ENCODE data around the gene HELZ. TPM values are rescaled to one million over a fixed set of nuclear protein-coding genes. Genes with fewer than 3 reads are reported as not detected.
"Not testable (repeated sequence)": the region's sequence is repeated elsewhere in the genome, so short reads cannot be mapped to it uniquely, and the experiment has no call there.

The HELZ gene
- total RNA-seq, 1 donor from 2014 or later: 65.8 TPM

GRCh38 chr17:67137860-67138259, 107.1 kb downstream of the HELZ start:
- Mint-ChIP-seq H3K27me3 (ENCODE audit: insufficient read depth) (no peaks in the 10 kb centered on the region), H3K36me3 (ENCODE audit: low read depth) (peaks cover 36% of the 10 kb centered on the region), H3K4me3 (no peak overlapping the region), H3K27ac (peak overlapping the region; percentile 30), H3K4me1 (ENCODE audit: low read depth) (peaks cover 33% of the 10 kb centered on the region), H3K9me3 (no peaks in the 10 kb centered on the region)
- intact Hi-C loops (cut with micrococcal nuclease): no loop called here
- DNase-seq (ENCODE audit: low spot score): no peak

DNA sequence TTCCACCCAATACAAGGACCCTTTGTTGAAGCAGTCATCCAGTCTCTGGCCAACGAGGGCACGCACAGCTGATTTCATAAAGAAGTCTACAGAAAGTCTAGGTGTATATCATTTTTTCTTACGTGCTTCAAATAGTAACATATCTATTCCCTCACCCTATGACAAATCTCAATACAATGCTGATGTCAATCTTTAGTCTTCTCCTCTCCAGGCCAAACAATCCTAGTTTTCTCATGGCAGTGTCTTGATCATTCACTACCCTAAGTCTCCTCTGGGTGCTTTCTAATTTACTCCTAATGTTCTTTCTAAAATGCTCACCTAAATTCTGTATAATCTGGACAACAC, 108.0 kb downstream of the HELZ start:
- H3K27ac Mint-ChIP-seq: no peak overlapping the region
- no peaks in the 10 kb centered on the region for H3K27me3 Mint-ChIP-seq (ENCODE audit: insufficient read depth)
- H3K36me3 Mint-ChIP-seq (ENCODE audit: low read depth): peaks cover 32% of the 10 kb centered on the region
- no peaks in the 10 kb centered on the region for H3K9me3 Mint-ChIP-seq
- no peak for DNase-seq (ENCODE audit: low spot score)
- H3K4me3 Mint-ChIP-seq: no peak overlapping the region
- H3K4me1 Mint-ChIP-seq (ENCODE audit: low read depth): peaks cover 33% of the 10 kb centered on the region
- intact Hi-C loops (cut with micrococcal nuclease): no loop called here

DNA sequence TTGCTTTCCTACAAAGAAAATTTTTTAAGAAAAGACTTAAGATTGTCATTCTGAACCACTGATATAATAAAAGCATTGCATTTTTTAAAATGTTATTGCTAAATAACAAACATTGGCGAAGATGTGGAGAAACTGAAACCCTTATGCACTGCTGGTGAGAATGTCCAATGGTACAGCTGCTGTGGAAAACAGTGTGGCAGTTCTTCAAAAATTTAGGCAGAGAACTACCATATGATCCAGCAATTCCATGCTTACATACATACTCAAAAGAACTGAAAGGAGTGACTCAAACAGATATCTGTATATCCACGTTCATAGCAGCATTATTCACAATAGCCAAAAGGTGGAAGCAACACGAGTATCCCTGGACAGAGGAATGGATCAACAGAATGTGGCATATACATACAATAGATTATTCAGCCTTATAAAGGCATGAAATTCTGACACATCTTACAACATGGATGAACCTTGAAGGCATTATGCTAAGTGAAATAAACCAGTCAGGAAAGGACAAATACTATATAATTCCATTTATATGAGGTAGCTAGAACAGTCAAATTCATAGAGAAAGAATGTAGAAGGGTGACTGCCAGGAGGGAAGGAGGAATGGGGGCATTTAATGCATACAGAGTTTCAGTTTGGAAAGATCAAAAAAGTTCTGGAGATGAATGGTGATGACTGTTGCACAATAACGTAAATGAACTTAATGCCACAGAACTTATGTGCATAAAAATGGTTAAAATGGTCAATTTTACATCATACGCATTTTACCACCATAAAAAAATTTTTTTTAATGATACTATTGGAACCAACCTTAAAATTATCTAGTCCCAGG, 108.6 kb downstream of the HELZ start:
- Mint-ChIP-seq H3K4me1 (ENCODE audit: low read depth) (peaks cover 33% of the 10 kb centered on the region), H3K36me3 (ENCODE audit: low read depth) (peaks cover 31% of the 10 kb centered on the region), H3K4me3 (no peak overlapping the region), H3K27ac (no peak overlapping the region), H3K27me3 (ENCODE audit: insufficient read depth) (no peaks in the 10 kb centered on the region), H3K9me3 (no peaks in the 10 kb centered on the region)
- DNase-seq (ENCODE audit: low spot score): no peak
- intact Hi-C loops (cut with micrococcal nuclease): no loop called here

- Mint-ChIP-seq H3K4me3 (no peak overlapping the region), H3K27me3 (ENCODE audit: insufficient read depth) (no peaks in the 10 kb centered on the region), H3K36me3 (ENCODE audit: low read depth) (peaks cover 28% of the 10 kb centered on the region), H3K4me1 (ENCODE audit: low read depth) (peaks cover 6% of the 10 kb centered on the region), H3K9me3 (no peaks in the 10 kb centered on the region), H3K27ac (no peak overlapping the region)
- intact Hi-C loops (cut with micrococcal nuclease): no loop called here
- DNase-seq (ENCODE audit: low spot score): no peak
Observed at GRCh38 chr17:67133161-67133560, 111.8 kb downstream of the HELZ start.

DNA sequence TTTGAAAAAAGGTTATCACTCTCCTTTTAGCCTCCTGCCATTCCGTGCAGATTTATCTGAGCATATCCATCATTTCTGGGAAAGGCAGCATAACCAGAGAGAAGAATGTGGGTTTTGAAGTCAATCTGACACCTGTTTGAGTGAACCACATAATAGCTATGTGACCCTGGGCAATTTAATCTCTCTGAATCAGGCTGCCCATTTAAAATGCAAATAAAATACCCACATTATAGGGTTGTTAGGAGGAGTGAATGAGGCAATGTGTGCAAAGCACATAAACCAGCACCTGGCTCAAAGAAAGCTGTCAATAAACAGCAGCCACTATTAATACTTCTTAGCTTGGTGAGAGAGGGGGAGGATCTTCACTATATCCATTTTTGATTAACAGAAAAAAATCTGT, 112.6 kb downstream of the HELZ start:
- Mint-ChIP-seq H3K4me3 (no peak overlapping the region), H3K9me3 (no peaks in the 10 kb centered on the region), H3K27me3 (ENCODE audit: insufficient read depth) (no peaks in the 10 kb centered on the region), H3K36me3 (ENCODE audit: low read depth) (peaks cover 28% of the 10 kb centered on the region), H3K27ac (no peak overlapping the region), H3K4me1 (ENCODE audit: low read depth) (no peaks in the 10 kb centered on the region)
- intact Hi-C loops (cut with micrococcal nuclease): no loop called here
- DNase-seq (ENCODE audit: low spot score): no peak

GRCh38 chr17:67130768-67131167, 114.2 kb downstream of the HELZ start:
- Mint-ChIP-seq H3K27ac (no peak overlapping the region), H3K4me3 (no peak overlapping the region), H3K36me3 (ENCODE audit: low read depth) (peaks cover 20% of the 10 kb centered on the region), H3K27me3 (ENCODE audit: insufficient read depth) (no peaks in the 10 kb centered on the region), H3K4me1 (ENCODE audit: low read depth) (no peaks in the 10 kb centered on the region), H3K9me3 (no peaks in the 10 kb centered on the region)
- DNase-seq (ENCODE audit: low spot score): no peak
- intact Hi-C loops (cut with micrococcal nuclease): no loop called here

DNA sequence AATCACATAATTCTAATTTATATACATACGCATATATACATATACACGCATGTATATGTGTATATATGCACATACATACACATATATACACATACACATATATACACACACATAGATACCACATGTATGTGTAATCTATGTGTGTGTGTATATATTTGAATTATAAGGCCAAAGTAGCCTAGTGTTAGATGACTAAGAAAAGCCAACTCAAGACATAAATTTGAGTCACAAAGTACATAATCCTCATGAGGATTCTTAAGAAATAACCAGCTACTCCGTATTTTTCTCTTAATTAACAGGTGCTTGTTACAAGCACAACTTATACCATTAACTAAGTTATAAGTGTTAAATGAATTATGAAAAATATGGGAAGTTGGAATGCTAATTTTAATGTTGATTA, 115.7 kb downstream of the HELZ start:
- no peak for DNase-seq (ENCODE audit: low spot score)
- no peaks in the 10 kb centered on the region for H3K9me3 Mint-ChIP-seq
- H3K36me3 Mint-ChIP-seq (ENCODE audit: low read depth): peaks cover 13% of the 10 kb centered on the region
- no peak overlapping the region for H3K4me3 Mint-ChIP-seq
- intact Hi-C loops (cut with micrococcal nuclease): no loop called here
- H3K27me3 Mint-ChIP-seq (ENCODE audit: insufficient read depth): no peaks in the 10 kb centered on the region
- no peaks in the 10 kb centered on the region for H3K4me1 Mint-ChIP-seq (ENCODE audit: low read depth)
- no peak overlapping the region for H3K27ac Mint-ChIP-seq

DNA sequence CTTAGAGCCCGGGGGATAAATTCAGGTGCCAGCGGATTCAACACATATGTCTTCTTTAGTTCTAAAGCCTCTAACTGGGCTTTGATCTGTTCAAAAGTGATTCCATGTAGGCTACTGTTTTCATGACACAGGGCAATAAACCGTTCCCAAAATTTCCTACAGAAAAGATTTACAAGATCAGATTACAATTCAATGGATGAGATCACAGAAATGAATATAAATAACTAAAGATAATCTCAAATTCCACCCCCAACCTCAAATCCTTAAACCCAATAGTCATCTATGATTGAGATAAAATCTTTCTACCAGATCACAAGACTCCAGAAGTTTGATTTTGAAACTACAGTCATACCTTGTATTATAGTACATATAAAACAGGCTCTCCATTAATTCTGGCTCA, 116.3 kb downstream of the HELZ start:
- DNase-seq (ENCODE audit: low spot score): no peak
- Mint-ChIP-seq H3K27ac (no peak overlapping the region), H3K27me3 (ENCODE audit: insufficient read depth) (no peaks in the 10 kb centered on the region), H3K4me3 (no peak overlapping the region), H3K36me3 (ENCODE audit: low read depth) (peaks cover 12% of the 10 kb centered on the region), H3K9me3 (no peaks in the 10 kb centered on the region), H3K4me1 (ENCODE audit: low read depth) (no peaks in the 10 kb centered on the region)
- intact Hi-C loops (cut with micrococcal nuclease): no loop called here

- intact Hi-C loops (cut with micrococcal nuclease): no loop called here
Observed at GRCh38 chr17:67127925-67128324, 117.1 kb downstream of the HELZ start.

GRCh38 chr17:67126983-67127382, 118.0 kb downstream of the HELZ start:
- Mint-ChIP-seq H3K36me3 (ENCODE audit: low read depth) (peaks cover 13% of the 10 kb centered on the region), H3K27me3 (ENCODE audit: insufficient read depth) (no peaks in the 10 kb centered on the region), H3K9me3 (no peaks in the 10 kb centered on the region), H3K27ac (no peak overlapping the region), H3K4me1 (ENCODE audit: low read depth) (no peaks in the 10 kb centered on the region), H3K4me3 (no peak overlapping the region)
- DNase-seq (ENCODE audit: low spot score): no peak
- intact Hi-C loops (cut with micrococcal nuclease): no loop called here

More at GRCh38 chr17:67127925-67128324, 117.1 kb downstream of the HELZ start:
- Mint-ChIP-seq H3K36me3 (ENCODE audit: low read depth) (peaks cover 13% of the 10 kb centered on the region), H3K9me3 (no peaks in the 10 kb centered on the region), H3K27me3 (ENCODE audit: insufficient read depth) (no peaks in the 10 kb centered on the region), H3K4me1 (ENCODE audit: low read depth) (no peaks in the 10 kb centered on the region), H3K4me3 (no peak overlapping the region), H3K27ac (no peak overlapping the region)
- DNase-seq (ENCODE audit: low spot score): no peak

GRCh38 chr17:67126543-67126942, 118.5 kb downstream of the HELZ start:
- H3K36me3 Mint-ChIP-seq (ENCODE audit: low read depth): peaks cover 13% of the 10 kb centered on the region
- H3K9me3 Mint-ChIP-seq; intact Hi-C loops (cut with micrococcal nuclease); H3K4me3 Mint-ChIP-seq; H3K4me1 Mint-ChIP-seq (ENCODE audit: low read depth); H3K27ac Mint-ChIP-seq; H3K27me3 Mint-ChIP-seq (ENCODE audit: insufficient read depth); DNase-seq (ENCODE audit: low spot score): not testable (repeated sequence)

DNA sequence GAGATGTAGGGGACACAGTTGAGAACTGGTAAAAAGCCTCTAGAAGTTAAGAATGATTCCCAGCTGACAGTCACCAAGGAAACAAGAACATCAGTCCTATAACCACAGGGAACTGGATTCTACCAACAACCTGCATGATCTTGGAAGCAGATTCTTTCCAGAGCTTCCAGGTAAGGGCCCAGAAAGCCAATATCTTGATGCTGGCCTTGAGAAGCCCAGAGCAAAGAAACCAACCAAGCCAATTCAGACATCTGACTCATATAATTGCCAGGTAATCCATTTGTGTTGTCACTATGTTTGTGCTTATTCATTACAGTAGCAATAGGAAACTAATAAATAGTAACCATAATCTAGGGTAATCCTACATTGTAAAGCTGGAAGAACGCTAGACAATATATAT, 119.1 kb downstream of the HELZ start:
- peaks cover 20% of the 10 kb centered on the region for H3K36me3 Mint-ChIP-seq (ENCODE audit: low read depth)
- no peak for DNase-seq (ENCODE audit: low spot score)
- H3K27ac Mint-ChIP-seq: no peak overlapping the region
- no peak overlapping the region for H3K4me3 Mint-ChIP-seq
- H3K4me1 Mint-ChIP-seq (ENCODE audit: low read depth): no peaks in the 10 kb centered on the region
- intact Hi-C loops (cut with micrococcal nuclease): no loop called here
- no peaks in the 10 kb centered on the region for H3K27me3 Mint-ChIP-seq (ENCODE audit: insufficient read depth)
- no peaks in the 10 kb centered on the region for H3K9me3 Mint-ChIP-seq

- Mint-ChIP-seq H3K4me3 (no peak overlapping the region), H3K27me3 (ENCODE audit: insufficient read depth) (no peaks in the 10 kb centered on the region), H3K36me3 (ENCODE audit: low read depth) (peaks cover 25% of the 10 kb centered on the region), H3K9me3 (no peaks in the 10 kb centered on the region), H3K4me1 (ENCODE audit: low read depth) (no peaks in the 10 kb centered on the region), H3K27ac (no peak overlapping the region)
- intact Hi-C loops (cut with micrococcal nuclease): no loop called here
- no peak for DNase-seq (ENCODE audit: low spot score)
Observed at GRCh38 chr17:67125417-67125816, 119.6 kb downstream of the HELZ start.

Data from activated T-helper 1 cell treated with anti-CD3 and anti-CD28 coated beads, Interleukin-12 subunit alpha, Interleukin-12 subunit beta, Interleukin-2, Interleukin-4 antibody, amounts not matched to agents 30 ng/mL and 10 ng/mL and 1 ng/mL, durations not matched to agents 14 hours and 24 hours and 36 hours (primary cell).